IPS-11a (cell line): ENCODE measurements around the gene LIMD2.

Experiments used
- H3K4me3 ChIP-seq: one replicate; pipeline ENCODE4 v1.5.1; 2013; ENCODE audit warnings: low read depth, low read length, control low read depth

The LIMD2 gene

DNA sequence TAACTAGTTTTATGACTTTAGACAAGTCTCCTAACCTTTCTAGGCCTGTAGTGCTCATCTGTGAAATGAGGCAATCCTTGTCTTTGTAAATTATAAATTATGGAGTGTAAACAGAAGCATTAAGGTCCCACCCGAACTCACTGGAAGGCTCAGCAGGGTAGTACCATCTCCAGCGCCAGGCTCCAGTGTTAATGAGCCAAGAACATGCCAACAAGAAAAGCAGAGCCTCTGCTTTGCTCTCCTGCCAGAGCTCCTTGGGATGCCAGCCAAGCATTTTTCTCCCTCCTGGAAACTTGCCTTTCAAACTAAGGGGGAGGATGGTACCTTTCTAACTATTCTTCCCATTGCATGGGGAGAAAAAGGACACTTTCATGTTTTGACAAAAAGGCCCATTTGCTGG lies 14.9 kb downstream of the LIMD2 start:
- no peak overlapping the region for H3K4me3 ChIP-seq

DNA sequence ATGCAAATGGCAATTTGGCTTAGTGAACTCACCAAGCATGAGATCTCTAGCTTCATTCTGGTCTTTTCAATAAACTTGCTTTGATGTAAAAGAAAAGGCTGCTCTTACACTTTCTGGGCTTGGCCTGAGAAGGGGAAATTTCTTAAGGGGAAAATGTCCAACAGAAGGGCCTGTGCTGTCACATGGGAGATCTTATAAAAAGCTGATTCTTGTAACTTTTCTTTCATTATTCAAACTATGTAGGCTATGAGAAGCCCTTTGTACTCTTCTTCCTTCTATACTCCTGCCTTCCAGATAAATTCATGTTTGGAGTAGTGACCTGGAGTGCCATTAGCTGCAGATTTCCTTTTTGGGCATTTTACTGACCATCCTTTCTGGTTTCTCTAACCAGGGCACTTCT lies 16.9 kb downstream of the LIMD2 start:
- no peak overlapping the region for H3K4me3 ChIP-seq

DNA sequence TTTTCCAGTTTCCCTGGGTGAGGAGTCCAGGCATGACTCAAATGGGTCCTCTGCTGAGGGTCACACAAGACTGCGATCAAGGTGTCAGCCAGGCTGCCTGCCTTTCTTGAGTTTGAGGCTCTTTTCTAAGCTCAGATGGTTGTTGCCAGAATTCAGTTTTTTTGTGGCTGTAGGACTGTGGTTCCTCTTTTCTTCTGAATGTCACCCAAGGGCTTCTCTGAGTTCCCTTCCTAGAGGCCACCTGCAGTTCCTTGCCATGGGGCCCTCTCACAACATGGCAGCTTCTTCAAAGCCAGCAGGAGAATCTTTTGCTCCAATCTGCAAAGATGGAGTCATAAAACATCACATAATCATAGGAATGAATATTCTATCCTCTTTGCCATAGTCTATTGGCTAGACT lies 17.5 kb downstream of the LIMD2 start:
- H3K4me3 ChIP-seq: no peak overlapping the region

DNA sequence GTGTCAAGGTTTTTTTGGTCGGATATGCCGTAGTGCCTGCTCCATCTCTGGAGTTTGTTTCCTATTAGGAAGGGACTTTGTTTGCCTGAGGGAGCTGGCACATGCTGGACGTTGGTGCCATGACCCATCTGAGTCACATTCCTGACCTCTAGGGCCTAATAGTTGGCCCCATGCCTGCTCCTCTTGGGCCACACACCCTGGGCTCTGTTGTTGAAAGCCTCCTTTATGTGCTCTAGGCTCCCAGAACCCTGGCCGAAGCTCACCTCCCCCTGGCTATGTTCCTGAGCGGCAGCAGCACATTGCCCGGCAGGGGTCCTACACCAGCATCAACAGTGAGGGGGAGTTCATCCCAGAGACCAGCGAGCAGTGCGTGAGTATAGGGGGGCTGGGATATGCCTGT lies 18.4 kb downstream of the LIMD2 start:
- no peak overlapping the region for H3K4me3 ChIP-seq

DNA sequence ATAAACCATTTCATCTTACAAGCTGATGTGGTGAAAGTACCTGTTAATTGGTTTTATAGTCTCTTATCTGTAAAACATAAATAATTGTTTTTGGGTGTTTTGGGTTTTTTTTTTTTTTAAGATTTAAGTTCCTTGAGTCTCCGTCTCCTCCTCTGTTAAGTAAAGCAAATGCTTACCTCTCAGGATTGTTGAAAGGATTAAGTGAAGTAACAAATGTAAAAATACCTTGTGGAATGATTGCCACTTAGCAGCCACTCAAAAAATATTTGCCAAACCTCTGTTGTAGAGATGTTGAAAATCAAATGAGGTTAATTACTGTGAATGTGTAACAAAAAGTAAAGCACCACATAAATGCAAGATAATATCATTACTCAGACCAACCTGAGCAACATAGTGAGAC lies 19.2 kb downstream of the LIMD2 start:
- H3K4me3 ChIP-seq: no peak overlapping the region

DNA sequence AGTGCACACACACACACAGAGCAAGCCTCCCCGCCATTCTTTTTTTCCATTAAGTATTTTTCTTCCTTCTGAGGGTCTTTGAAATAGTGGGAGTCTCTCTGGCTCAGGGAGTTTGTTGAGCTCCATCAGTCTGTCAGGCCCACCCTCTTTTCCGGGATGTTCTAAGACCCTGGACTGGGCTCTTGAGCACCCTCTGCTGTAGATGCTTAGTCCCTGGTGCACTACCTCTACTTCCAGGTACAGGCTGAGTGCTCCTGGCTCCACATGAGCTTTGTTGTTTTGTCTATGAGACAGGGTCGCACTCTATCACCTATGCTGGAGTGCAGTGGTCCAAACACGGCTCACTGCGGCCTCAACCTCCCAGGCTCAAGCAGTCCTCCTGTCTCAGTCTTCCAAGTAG lies 20.7 kb downstream of the LIMD2 start:
- H3K4me3 ChIP-seq: no peak overlapping the region

DNA sequence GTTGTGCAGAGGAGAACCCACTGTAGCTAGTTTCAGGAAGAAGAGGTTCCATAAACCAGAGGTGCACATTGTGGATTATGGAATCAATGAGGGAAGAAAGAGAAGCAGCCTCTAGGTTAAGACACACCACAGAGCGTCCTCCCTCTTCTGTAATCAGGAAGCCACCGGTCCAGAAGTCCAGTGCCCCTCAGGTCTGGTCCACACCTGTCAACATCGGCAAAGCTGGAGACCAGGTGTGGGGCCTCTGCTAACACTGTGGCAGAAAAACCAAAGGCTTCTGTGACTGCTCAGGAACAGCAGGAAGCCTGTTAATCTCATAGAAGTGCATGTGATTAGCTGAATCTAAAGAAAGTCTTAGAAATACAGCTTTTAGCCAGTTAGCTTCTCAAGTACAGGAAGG lies 23.3 kb downstream of the LIMD2 start:
- H3K4me3 ChIP-seq: no peak overlapping the region

DNA sequence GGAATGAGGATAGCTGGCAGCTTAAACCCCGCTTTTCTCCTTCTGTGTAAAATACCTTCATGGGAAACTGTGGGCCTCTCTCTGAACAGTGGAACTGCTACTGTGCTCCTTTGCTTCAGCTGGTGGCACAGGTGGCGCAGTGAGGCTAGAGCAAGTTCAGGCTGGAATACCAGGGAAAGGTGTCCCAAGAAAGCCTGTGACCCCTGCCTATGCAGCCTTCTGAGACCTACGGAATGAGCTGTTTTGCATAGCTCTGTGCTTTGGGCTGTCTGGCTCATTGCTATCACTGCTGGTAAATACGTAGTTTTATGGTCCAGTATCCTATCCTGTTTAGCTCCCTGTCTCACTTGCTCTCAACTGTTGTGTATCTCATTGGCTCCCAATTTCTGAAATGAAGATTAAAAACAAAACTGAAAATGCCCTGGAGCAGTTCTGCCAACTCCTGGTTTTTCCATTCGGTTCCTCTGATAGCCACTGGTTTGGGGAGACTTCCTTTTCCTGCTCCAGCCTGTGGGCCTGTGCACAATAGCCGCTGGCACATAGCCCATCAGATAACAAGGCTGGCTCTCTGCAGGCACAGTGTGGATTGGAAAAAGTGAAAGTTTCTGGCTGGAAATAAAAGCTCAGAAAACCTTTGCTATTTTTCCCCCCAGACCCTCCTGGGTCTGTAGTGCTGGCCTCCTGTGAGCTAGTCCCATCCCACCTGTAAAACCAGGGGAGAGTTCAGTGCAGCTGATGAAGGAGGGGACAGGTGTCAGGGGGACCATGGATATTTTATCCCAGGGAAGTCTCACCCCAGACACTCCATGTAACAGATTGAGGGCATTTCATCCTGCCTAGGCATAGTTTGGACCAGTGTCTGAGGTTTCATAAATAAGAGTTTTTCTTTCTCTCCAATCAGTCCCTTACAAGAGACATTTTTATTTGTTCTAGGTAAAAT lies 24.0 kb downstream of the LIMD2 start:
- no peak overlapping the region for H3K4me3 ChIP-seq

DNA sequence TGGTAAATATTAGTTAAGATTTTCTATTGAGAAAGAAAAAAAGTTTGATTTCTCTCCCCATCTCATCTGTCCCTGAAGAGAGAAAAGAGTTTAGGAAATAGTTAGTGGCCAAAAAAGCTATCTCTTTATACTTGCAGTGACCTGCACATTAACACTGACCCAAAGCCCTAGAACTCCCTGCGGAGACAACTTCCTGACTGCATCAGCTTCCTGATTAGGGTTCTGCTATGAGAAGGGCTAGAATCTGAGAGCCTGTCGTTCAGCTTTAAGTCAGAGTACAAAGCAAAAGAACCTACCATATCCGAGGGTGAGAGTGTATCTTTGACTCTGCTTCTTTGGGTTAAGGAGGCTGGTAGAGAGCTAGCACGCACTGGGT lies 24.7 kb downstream of the LIMD2 start:
- H3K4me3 ChIP-seq: no peak overlapping the region

DNA sequence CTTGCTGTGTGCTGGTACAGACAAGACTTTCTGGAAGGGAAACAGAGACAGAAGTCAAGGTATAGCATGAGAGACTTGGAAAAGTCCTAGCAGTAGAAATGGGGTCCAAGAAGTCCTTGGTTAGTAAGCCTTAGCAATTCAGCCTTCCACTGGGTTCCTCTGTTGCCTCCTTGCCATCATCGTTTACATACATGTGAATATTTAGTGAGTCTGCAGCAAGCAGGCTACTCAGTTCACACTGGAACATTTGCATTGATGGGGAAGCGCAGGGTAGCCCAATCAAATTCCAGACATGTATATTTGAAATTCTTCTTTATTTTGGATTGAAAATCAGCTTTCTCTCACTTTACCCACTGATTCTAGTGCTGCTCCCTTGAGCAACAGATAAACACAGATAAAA lies 27.1 kb downstream of the LIMD2 start:
- H3K4me3 ChIP-seq: no peak overlapping the region

DNA sequence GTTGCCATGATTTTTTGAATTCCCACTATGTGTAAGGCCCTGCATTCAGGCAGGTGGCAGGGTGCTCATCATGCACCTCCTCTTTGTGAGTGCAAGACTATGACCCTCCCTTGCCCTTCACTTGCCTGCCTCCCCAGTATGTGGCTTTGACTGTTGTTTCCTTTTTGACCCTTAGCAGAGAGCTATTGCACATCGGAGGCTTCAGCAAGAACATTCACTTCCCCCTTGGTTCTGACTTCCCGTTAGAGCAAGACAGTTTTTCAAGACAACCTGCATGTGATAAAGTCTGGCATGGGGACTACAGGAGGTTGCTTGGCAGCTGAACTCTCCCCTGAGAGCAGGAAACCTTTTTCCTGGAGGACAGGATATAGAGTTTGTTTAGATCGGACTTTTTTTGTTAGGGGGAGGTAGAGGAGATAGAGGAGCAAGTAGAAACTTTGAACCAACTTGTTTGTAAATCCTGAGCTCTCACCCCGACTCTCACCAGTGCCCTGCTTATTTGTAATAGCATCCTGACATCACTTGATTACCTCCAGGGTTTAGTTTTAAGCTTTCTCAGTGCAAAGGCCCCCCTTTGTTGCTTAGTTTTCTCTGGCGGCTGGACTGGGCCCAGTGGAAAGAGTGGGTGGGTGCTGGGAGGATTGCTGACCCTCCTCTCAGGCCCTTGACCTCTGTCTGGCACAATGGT lies 34.3 kb downstream of the LIMD2 start:
- H3K4me3 ChIP-seq: no peak overlapping the region

DNA sequence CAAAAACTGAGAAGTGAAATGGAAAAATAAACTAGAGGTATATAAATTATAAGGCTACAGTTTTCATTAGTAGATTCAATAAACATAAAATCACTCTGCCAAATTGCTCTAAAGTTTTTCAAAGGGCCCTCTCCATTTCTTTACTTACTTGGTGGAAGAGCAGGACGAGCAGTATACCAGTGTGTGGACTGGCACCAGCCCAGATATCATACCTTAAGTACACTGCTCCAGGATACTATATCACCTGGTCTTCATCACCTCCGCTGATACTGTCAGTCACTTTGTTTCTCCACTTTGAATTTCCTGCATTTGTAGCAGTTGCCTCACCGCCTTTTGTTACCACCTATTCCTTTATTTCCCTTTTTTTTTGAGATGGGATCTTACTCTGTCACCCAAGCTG lies 40.1 kb downstream of the LIMD2 start:
- no peak overlapping the region for H3K4me3 ChIP-seq

DNA sequence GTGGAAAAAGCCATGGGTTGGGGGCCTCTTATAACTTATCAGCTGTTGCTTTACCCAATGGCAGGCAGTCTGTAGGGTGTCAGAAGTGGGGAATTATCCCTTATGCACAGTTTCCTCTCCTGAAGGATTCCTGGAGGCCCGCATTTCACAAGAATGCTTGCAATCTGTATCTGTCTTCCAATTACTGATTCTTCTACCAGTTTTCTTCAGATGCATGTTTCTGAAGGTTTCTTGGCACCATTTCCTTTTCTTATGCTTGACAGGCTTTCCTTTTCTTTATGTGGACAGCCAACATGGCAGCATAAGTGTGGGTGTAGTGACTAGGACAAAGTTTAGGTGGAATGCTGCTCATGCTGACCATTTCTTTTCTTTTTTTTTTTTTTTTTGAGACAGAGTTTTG lies 41.6 kb downstream of the LIMD2 start:
- no peak overlapping the region for H3K4me3 ChIP-seq

DNA sequence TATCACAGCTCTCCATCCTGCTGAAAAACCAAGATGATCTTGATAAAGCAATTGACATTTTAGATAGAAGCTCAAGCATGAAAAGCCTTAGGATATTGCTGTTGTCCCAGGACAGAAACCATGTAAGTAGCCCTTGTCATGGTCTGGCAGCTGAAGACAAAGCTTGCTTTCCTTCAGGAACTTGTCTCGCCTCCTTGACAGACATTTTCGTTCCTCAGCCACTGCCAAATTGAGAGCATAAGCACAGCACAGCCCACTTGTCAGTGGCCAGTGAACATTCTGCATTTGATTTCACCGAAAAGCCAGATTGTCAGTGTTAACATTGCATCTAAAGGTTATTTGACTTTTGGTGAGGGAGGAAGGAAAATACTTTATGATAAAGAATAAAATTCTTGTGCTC lies 42.1 kb downstream of the LIMD2 start:
- no peak overlapping the region for H3K4me3 ChIP-seq

DNA sequence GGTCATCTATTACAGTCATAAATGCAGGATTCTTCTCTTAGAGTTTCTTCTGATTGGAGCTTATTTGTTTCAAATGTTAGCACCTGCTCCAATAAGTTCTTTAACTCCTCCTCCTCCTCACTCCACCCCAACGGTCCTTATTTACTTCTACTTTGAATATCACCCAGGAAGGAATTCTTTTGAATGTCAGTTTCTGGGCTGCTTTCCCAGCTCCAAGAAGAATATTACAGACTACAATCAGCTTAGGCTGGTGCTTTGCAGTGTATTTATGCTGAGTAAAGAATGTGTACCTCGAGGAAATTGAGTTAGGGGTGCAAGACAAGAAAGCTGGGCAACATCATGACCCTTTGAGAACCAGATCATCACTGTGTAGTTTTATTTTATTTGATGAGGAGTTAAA lies 46.9 kb downstream of the LIMD2 start:
- no peak overlapping the region for H3K4me3 ChIP-seq

DNA sequence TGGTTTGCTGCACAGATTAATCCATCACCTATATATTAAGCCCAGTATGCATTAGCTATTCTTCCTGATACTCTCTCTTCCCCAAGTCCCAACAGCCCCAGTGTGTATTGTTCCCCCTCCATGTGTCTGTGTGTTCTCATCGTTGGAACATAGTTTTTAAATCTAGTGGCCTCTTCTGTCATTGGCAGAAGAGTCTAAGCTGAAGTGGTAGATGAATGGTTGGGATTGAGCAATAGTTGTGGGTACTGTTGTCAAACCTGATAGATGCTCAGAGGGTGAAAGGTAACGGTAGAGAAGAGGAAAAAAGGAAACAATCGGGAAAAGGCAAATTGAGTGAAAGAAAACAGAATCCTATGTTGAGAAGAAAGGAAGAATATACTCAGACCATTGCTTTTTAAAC lies 47.8 kb downstream of the LIMD2 start:
- H3K4me3 ChIP-seq: no peak overlapping the region

DNA sequence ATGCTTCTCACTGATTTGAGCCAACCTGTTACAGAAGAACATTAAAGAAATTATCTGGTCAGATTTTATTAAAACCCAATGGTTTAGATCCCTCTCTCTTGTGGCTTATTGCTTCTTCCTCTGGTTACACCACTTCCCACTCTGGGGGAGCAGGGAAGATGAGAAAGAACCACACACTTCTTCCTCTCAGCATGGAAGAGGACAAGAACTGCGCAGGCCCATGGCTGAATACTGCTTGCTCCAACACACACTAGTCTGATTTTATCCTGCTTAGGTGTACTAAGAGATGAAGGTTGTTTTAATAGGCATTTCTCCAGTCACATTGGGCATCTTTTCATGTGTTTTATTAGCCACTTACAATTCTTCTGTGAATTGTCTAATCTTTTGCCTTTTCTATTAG lies 50.1 kb downstream of the LIMD2 start:
- H3K4me3 ChIP-seq: no peak overlapping the region

DNA sequence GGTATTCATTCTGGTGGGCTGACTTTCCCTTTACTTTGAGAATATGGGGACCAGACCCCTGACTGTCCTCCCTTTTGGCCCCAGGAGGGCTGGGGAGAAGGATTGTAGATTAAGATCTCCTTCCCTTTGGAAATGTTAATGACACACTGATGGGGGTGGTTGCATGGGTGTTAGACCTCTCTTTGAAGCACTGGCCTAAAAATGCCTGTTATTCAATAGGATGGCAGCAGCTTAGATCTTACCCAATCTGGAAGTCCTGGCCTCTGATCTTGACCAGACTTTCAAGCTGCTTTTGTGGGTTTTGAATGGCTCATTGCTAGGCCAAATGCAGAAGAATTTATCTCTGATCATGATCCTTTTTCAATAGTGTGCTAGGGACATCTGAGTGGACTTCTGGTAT lies 52.0 kb downstream of the LIMD2 start:
- no peak overlapping the region for H3K4me3 ChIP-seq

DNA sequence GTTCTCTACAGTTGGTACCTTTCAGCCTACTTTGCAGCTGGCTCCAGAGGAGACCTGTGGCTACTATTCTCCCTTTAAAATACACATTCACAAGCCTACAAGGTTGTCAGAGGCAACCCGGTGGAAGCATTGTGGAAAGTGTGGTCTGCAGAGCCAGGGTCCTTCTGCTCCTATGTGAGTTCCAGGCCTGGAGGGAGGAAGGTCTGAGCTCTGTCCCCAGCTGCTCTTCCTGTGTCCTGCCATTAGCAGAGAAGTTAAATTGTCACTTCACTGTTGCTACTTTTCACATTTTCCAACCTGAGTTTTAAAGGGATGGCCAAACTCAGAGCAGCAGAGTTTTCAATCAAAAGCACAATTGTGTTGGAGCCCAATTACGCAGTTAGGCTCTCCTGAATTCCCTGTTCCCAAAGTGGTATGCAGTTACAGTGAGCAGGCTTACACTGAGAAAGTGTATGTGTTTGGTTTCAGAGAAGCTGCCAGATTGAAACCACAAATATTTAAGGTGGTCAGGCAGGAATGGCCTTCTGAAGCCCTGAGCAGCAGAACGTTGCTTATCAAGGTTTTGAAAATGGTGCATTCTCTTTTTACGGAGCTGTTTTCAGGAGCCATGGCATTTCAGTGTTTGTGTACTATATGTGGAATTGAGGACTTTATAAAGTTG lies 52.7 kb downstream of the LIMD2 start:
- no peak overlapping the region for H3K4me3 ChIP-seq

DNA sequence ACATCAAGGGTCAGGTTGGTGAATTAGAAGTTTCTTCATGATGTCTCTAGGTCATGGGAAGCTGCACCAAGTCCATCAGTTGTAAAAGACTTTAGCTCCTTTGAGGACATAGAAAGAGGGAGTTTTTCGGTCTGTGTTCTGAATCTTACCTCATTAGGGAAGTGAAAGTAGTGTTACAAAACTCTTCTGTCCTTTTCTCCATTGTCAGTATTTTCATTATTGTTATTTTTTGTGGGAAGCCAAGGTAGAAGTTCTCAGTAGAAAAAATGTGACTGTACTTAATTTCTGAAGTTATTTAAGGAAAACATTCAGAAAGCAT lies 53.5 kb downstream of the LIMD2 start:
- no peak overlapping the region for H3K4me3 ChIP-seq
